GDM1 (cell line): ENCODE results near the gene PEX5L.

Source experiments
- DNase-seq: peaks from one replicate; lab custom pipeline; 2025; lab: John Stamatoyannopoulos, UW

PEX5L gene

GRCh38 chr3:179772297-179772696 is 264.4 kb downstream of the PEX5L start:
- no peak for DNase-seq

GRCh38 chr3:179771797-179772196 is 264.9 kb downstream of the PEX5L start:
- DNase-seq, result no peak

GRCh38 chr3:179769411-179770247 is 267.1 kb downstream of the PEX5L start:
- DNase-seq, result no peak

- DNase-seq, result no peak
Measured at GRCh38 chr3:179768080-179768479, 268.7 kb downstream of the PEX5L start.

GRCh38 chr3:179766416-179767133 is 270.2 kb downstream of the PEX5L start:
- DNase-seq, result no peak

GRCh38 chr3:179765396-179765795 is 271.3 kb downstream of the PEX5L start:
- DNase-seq, result no peak

- DNase-seq, result no peak
Measured at GRCh38 chr3:179760944-179761343, 275.8 kb downstream of the PEX5L start.

- DNase-seq, result peak; percentile 7
Measured at GRCh38 chr3:179750720-179751328, 285.9 kb downstream of the PEX5L start.

- no peak for DNase-seq
Measured at GRCh38 chr3:179745716-179746115, 291.0 kb downstream of the PEX5L start.

- DNase-seq, result no peak
Measured at GRCh38 chr3:179745079-179745478, 291.7 kb downstream of the PEX5L start.
